Measurements from ENCODE around the gene MIP. TPM values are rescaled to one million over a fixed set of nuclear protein-coding genes. Genes with fewer than 3 reads are reported as not detected.

Gene MIP
- total and polyA plus RNA-seq, 2 of the 4 experiments (the other 2 are of a cell fraction): not detected

- Histone ChIP-seq H3K79me1 (ENCODE audit: low read depth in 1 of 2, low read length in 2 of 2) (no peaks in the 10 kb centered on the region), H3K4ac (ENCODE audit: low read depth, low read length) (no peak overlapping the region), H4K8ac (ENCODE audit: low read depth in 2 of 2, low read length in 2 of 2) (no peak overlapping the region), H3K14ac (replicated peaks; ENCODE audit: low read depth, low read length) (no peak overlapping the region), H2AK5ac (ENCODE audit: low read depth, low read length) (no peak overlapping the region), H4K5ac (ENCODE audit: low read depth, low read length) (no peak overlapping the region), H3K9me1 (ENCODE audit: insufficient read depth, low read length) (no peaks in the 10 kb centered on the region), H3K18ac (ENCODE audit: low read depth, low read length) (no peak overlapping the region), H3K4me3 (ENCODE audit: insufficient read depth, low read depth, low read length) (no peak overlapping the region), H3K4me1 (ENCODE audit: control insufficient read depth, insufficient read depth, low read length) (0 out of 2 replicates have a peak, but pooled peaks cover 2% of the 10 kb centered on the region), H3K27me3 (ENCODE audit: control insufficient read depth, insufficient read depth, low read length) (peaks cover 19% of the 10 kb centered on the region), H3K36me3 (ENCODE audit: control insufficient read depth, insufficient read depth, low read length) (no peaks in the 10 kb centered on the region), H2AK9ac (replicated peaks; ENCODE audit: low read depth, low read length, poor library complexity) (no peak overlapping the region), H3K56ac (ENCODE audit: extremely low read depth, insufficient read depth, low read length) (no peak overlapping the region), H2BK15ac (ENCODE audit: low read depth, low read length) (no peak overlapping the region), H4K91ac (ENCODE audit: insufficient read depth, low read depth, low read length) (no peak overlapping the region), H3K23ac (ENCODE audit: low read depth, low read length) (no peak overlapping the region), H3K9me3 (ENCODE audit: control insufficient read depth, insufficient read depth, low read length) (no peaks in the 10 kb centered on the region), H3K9ac (ENCODE audit: low read depth, low read length) (no peak overlapping the region), H2BK20ac (ENCODE audit: low read depth, low read length) (no peak overlapping the region), H3K4me2 (ENCODE audit: low read depth, low read length) (no peak overlapping the region), H2AFZ (replicated peaks; ENCODE audit: low read length, poor library complexity) (no peak overlapping the region), H2BK120ac (ENCODE audit: low read depth, low read length) (no peak overlapping the region), H2BK5ac (ENCODE audit: low read depth, low read length, poor library complexity, severe bottlenecking) (no peak overlapping the region), H4K20me1 (ENCODE audit: insufficient read depth, low read length) (no peaks in the 10 kb centered on the region), H3K27ac (ENCODE audit: insufficient read depth, low read length) (no peak overlapping the region)
- no peak for TF ChIP-seq CEBPB (IDR thresholded peaks at IDR 0.05; ENCODE audit: low read depth, low read length)
- CTCF ChIA-PET: no interaction called here
- intact Hi-C loops (cut with micrococcal nuclease) (no loop called here), in situ Hi-C loops (cut with MboI; ENCODE audit: low sequenced_read_pairs) (no loop called here), dilution Hi-C loops (cut with HindIII; ENCODE audit: low sequenced_read_pairs, unreplicated experiment) (no loop called here)
- WGBS, 2 experiments (ENCODE audit: extremely low coverage in 2 of 2, insufficient read length in 1 of 2): no CpG with 5 or more reads among the region's 4 CpGs
- ATAC-seq (ENCODE audit: low read depth) (no peak), DNase-seq (no peak)
- no TSS peak for BruUV-seq (replicated peaks)
- POLR2A ChIA-PET (ENCODE audit: unreplicated experiment): no interaction called here
Observed at GRCh38 chr12:56457817-56458216, 3.4 kb upstream of the MIP start.
